HG03558 (cell line): Measurements from ENCODE around the gene CD46.

Experiments
- ATAC-seq: cut with Tn5 transposase; IDR thresholded peaks from one replicate; pipeline ENCODE4 v1.9.1; 2021; ENCODE audit warnings: moderate number of reproducible peaks; ENCODE audit not compliant: unreplicated experiment; ENCODE audit errors: extremely low read depth

CD46 gene

DNA sequence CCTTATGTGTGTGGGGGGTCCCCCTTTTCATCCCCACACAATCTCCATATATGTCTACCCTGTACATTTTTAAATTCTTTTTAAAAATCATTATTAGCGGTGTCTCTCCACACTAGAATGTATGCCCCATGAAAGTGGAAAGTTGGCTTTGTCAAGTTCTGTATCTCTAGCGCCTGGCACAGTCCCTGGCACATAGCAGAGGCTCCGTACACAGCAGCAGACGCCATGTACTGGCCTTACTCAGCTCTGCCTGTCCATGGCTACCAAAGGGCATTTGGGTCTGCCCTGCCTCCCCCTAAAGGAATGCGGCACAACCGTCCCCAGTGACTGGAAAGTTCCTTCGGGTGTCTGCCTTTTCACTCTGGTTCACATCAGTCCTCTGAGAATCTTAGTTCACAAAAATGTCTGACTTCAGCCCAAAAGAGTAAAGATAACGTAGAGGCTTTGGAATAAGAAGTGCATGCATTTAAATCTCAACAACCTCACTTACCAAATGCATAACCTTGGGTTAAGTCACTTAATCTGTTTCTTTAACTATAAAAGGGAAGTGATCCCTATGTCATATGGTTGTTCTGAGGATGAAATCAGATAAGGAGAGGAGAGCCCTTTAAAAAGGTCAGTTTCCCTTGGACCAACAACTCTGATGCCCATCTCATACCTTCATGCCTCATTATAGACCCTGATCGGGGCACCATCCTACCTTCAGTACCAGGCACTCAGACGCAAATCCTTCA lies 61.1 kb downstream of the CD46 start:
- no peak for ATAC-seq

DNA sequence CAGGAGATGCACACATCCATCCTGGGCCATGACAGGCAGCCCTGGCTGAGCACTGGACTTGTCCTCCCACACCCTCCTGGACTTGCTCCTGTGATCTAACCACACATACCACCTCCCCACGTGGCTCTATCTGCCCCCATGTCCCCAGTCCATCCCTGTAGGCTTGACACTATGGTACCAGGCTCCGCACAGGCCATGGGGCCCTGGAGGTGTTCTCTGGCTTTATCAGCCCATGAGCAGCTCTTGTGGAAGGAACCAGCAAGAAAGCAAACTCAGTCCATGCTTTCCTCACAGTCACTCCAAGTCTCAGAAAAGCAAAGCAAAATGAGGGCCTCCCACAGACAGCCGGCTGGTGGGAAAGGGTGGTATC lies 61.6 kb downstream of the CD46 start:
- no peak for ATAC-seq

DNA sequence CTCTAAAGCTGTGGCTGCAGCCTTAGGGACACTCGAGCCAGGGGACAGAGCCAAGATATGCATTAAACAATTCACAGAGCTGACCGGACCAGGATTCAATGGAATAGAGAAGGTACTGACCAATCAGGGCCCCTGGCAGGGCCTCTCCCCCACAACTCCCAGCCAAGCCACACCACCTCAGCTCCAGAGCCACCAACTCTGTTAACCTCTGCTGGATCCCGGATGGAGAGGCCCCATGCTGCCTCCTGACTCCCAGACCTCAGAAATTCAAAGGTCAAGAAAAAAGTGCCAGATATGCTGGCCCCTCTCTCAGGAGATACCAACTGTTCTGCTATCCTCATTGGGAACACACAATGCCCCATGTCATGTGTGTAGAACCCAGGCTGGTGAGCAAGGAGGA lies 62.1 kb downstream of the CD46 start:
- ATAC-seq = no peak

DNA sequence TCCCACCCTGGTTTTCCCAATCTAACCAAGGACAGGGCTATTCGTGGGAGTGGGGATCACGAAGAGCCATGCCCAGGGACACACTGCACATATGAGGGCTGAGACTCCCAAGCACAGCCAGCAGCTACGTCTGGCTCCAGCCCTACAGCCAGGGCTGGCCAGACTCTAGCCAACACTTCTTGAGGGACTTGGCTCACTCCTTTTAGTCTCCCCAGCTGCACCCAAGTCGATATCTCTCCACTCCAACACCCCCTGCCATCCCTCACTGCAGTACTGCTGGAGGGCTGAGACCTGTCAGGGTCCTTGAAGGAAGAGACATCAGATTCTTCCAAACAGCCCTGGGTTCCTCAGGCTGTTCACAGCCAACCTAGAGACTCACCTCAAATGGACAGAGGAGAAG lies 62.6 kb downstream of the CD46 start:
- ATAC-seq = no peak

DNA sequence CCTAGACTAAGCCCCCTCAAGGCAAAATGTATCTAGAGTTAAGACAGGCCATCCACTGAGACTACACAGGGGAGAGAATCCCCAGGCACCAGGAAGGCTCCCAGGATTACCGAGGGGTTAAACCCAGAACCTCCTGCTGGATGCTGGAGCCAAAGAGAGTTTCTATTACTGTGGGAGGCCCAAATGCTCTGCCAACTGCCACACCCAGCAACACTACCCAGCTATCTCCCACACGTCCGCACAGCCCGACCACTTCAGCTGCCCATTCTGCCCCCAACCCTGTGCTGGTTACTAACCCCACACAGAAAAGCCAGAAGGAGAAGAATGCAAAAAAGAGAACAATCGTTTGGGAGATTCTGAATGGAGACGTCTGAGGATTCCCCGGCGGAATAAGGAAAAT lies 63.6 kb downstream of the CD46 start:
- ATAC-seq = no peak

DNA sequence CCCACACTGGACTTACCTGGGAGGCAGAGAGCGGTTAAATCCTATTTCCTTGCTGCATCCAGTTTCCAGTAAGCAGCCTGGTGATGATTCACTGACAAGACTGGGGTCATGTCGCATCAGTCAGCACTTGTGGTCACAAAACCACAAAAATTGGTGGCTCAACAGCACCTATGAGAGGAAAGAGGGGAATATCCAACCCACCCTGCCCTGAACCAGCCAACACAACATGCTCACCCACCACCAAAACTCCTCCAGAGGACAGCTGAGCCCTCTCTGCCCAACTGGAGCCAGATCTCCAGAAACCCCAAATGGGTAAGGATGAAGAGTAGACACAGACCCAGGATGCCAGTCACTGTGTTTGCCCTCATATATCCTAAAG lies 64.0 kb downstream of the CD46 start:
- no peak for ATAC-seq

DNA sequence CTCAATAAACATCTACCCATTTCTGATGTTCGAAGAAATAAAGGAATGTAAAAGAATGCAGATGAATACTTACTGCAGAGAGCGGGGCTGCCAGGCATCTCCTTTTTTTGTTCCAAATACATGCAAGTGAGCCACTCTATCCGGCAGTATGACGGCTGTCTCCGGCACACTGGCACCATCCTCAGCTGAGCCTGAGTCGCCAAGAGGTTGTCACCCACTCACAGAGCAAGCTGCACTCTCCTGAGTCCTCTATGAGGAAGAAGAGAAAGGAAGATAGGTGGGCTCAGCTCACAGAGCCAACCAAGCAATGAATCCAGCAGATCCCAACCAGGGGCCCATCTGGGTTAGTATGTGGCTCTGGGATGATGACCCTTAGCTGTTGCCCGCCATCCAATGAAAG lies 65.3 kb downstream of the CD46 start:
- no peak for ATAC-seq

DNA sequence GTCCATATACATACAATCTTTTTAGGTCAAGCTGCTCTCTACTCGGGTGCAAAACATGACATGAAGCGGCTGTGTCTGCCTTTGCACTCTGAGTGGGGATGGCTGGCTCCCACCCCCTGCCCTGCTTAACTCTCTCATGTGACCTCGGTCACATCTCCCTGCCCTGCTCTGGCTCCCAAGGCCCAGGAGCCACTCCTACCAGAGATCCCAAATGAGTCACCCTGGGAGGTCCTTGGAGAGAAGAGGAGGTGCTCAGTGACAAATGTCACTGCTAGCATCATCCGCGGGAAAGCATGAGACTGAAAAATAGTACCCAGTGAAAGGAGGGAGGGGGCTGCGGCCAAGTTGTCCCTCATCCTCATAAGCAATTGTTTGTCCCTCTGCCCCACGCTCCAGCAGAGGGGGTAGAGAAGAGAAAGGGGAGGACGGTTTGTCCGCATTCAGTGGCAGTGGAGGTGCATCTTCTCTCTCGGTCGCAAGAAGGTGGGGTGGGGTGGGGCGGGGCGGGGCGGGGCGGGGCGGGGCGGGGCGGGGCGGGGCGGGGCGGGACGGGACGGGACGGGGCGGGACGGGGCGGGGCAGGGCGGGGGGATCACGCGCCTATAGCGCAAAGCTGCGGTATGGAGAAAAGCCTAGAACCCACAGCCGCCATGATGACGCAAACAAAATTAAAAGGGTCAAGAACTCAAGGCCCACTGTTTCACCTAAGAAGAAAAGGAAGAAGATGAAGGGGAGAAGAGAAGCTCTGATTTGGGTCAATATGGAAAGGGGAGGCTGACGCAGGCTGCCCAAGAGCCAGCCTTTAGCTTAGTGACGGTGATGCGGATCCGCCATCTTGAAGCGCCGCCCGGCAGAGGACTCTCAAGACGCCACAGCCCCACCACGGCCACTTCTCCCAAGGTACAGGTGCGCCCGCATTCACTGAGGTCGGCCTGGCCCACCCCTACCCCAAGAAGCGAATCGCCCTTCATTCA lies 66.2 kb downstream of the CD46 start:
- ATAC-seq = no peak

DNA sequence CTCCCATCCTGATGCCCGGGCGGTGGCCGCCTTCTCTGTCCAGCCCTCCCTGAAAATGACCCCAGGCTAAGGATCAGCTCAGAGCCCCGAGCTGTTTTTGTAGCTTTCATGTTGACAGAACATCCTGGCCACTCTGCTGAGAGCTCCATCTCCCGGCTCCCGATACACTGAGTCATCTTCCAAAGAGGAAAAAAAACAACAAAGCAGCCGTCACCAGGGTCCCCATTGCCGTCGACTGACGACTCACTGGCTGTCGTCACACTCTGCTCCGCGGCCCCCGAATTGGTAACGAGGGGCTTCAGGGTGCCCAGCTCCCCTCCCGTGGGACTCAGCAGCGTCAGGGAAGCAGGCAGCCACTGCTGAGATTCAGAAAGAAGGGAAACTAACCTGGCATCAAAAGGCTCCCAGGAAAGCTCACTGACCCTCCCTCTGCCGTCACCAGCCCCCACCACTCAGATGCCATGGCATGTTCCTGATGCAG lies 67.2 kb downstream of the CD46 start:
- ATAC-seq = no peak

DNA sequence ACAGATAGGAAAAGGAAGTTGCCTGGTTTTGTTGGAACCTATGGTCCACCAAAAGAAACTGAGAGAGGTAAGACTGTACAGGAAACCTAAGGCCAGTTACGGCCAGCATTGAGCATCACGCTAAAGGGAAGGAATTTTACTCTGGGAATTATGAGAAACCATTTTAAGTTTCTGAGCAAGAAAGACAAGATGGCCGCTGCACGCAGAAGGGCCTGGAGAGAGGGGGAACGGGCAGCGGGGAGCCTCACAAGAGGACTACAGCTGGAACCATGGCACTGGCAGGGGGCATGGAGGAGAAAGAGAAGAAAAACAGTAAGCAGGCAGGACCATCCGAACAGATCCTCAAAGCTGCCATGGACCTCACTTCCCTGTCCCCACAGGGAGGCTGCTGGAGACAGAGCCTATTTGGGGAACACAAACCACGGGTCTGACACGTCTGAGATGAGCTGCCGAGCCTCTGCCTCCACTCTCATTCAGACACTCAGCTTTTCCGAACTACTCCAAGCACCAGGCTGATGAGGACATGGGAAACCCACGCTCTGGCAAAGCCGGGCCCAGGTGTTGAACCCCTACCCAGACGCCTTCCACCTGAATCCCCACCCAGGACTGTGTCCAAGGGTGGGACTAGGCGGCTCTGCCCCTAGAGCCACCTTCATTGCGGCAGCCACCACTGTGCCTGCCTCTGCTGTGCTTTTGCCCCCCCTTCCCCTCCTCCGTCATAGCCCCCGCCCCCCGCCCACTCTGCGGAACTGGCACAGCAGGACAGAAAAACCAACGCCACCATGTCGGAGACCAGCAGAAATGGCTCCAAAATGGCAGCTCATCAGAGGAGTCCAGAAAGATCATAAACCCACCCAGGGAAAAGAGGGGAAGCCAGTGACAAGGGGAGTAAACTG lies 69.0 kb downstream of the CD46 start:
- no peak for ATAC-seq

DNA sequence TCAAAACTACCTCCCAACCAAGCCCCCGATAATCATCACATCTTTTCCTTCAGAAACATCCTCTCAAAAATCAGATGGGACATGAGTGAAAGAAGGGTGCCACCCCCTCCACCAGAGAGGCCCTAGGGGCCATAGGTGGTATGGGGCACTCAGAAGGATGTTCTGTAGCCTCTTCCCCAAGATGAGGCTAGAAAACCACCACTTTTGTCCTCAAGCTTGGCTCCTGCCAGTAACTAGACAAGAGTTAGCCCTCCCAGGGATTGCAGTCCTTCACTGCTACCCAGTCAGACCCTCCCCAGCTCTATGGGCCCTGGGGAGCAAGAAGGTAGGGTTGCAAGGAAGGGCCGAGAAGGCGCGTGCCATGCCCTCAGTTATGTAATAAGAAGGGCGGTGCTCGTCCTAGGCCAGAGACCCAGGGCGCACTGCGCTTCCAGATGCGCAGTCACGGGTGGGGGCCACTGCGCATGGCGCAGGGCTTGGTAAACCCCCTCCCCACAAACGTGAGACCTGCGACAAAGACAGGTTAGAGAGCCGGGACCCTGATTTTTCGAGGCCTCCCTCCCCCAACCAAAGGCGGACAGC lies 69.7 kb downstream of the CD46 start:
- ATAC-seq = no peak

DNA sequence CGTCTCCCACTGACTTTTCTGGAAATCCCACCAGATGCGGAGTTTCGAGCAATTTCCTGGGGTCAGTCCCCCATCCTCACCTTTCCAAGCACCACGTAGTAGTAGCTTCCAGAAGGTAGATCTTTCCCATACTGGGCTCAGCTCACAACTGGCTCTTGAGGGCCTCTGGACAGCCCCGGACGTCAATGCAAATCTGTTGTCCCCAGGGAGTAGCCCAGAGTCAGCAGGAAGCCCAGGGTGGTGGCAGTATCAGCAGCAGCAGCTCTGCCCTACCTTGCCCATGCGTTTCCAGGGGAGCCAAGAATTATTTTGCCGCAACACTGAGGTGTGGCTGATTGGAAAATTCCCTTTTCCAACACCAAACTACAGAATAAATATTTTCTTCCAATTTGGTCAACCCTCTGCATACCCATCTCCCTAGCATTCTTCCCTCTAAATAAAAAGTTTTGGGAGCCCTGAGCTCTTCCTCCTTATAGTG lies 70.3 kb downstream of the CD46 start:
- no peak for ATAC-seq

DNA sequence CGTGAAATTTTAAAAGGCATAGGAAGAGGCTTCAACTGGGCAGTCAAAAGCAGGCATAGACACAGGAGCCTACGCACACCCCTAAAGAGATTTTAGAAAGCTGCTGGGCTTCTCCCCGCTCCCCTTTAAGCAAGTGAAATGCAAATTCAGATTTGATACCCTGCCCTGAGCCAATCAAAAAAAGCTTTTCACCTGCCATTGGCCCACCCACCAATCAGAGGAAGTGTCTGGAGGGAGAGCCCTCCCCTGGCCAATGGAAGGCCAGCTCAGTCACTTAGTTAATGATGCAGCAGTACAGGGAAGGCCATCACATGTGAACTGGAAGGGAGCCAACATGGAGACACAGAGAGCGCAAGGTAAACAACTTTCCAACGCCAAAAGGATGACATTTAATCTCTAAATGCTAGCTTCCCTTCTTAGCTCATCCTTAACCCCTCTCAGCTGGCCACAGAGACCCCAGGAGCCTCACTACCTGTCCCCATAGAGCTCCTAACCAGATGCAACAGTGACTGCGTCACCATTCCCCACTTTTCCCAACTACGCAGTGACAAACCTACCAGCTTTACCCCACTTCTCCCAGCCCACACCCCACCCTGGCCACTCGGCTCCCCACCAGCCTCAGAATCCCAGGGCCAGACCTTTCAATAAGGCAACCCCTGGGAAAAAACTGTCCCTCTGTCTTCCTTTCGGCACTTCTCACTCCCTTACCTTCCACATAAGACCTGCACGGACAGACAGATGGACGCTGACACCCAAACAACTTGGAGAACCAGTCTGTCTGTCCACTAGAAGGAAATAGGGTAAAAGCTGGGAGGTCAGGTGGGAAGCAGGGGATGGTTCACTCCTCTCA lies 71.0 kb downstream of the CD46 start:
- peak; percentile 48 for ATAC-seq

DNA sequence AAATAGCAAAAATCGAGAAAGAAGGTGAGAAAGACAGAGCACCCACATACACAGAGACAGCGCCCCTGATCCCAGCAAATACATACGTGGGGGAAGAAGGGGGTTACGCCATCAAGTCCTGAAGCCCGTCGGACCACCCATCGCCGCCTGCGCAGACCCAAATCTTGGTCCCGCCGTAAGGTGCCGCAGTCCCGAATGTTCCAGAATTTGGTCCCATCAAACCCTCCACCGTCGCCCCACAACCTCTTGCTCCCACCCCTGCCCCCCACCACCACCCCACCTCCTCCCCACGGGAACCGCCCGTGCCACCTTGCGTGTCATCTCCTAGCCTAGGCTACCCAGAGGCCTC lies 71.7 kb downstream of the CD46 start:
- no peak for ATAC-seq

DNA sequence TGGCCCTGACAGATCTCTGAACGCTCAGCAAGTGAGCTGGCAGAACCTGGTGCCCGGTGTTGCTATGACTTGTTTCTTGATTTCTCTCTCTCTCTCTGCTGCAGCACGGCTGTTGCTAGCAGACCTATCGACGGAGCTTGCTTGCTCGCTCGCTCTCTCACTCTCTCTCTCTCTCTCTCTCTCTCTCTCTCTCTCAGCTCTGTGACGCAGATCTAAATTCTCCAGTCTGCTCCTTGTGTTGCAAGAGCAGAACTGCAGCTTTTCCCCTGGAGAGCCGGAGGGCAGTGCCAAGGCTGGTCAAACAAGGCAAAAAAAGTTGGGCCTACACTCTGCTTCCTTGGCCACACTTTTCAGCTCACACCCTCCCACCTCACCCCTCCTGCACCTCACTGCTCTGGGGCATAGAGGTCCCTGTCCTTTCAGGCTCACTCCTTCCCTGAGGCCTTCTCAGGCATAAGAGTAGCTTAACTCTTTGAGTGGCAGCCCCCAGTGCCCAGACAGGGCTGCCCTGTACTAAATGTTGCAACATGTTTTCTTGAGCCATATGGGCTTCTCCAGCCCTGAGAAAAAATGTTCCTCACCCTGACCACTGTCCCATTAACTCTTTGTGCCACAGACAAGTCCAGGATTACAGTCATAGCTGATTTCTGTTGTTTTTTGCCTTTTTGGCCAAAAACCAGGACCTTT lies 72.2 kb downstream of the CD46 start:
- ATAC-seq = no peak

DNA sequence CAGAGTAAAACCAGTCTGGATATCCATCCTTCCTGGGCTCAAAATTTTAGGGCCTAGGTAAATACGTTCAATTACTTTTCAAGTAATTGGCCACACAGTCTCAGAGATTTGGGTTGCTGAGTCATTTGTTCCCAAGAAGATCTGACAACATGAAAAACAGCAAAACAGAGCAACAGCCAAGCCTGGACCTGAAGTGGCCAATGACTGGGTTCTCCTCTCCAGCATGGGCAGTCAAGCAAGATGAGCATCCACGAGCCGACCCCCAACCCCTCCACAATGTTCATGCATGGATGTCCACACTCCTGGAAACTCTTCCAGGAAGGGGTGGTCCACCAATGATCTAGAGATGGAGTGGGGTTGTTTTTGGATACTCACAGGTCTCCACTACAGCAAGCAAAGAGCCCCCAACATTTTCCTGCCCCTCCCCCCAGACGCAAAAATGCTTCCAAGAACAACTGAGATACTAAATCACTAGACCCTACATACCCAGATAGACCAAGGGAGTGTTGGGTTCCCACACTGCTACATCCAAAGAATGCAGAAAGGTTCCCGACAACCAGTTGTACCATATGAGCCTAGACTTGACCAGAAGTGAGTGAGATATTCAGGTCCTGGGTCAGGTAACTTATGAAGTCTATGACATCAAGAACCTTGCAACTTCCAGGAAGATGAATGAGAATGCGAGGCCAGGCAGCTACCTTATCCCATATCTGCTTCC lies 73.0 kb downstream of the CD46 start:
- no peak for ATAC-seq

DNA sequence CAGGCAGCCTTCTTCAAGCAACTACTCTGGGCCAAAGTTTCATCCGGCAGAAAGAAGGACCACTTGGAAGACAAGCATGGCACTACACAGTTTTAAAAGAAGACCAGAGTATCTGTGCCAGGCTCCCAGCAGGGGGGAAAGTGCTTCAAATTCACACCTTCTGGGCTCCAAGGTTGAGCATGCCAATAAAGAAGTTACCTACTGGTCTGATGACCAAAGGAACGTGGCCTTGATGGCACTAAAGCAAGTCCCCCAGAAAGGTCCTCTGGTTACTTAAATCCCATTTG lies 73.5 kb downstream of the CD46 start:
- no peak for ATAC-seq
